Measurements from ENCODE around the gene ARPC2. TPM values are rescaled to one million over a fixed set of nuclear protein-coding genes. Genes with fewer than 3 reads are reported as not detected.

ARPC2 gene
- total RNA-seq, 1 donor from 2014 or later: 424 TPM

DNA sequence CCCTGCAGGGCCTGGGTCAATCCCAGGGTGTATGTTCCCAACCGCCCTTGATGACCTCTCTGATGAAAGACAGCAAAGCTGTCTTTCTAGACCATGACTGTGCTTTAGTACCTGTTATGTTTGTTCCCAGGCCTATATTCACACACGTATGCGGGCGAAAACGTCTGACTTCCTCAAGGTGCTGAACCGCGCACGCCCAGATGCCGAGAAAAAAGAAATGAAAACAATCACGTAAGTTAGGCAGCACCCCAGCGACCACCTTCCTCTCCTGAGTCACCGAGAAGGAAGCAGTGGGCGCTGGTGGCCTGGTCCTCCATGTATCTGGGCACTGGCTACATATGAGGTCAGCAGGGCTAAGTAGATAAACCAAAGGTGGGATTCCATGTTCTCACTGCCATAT lies 32.7 kb downstream of the ARPC2 start:
- Mint-ChIP-seq H3K4me3 (ENCODE audit: unreplicated experiment) (no peak overlapping the region), H3K9me3 (ENCODE audit: low read depth) (no peaks in the 10 kb centered on the region)
- TF ChIP-seq, protein P1, sequence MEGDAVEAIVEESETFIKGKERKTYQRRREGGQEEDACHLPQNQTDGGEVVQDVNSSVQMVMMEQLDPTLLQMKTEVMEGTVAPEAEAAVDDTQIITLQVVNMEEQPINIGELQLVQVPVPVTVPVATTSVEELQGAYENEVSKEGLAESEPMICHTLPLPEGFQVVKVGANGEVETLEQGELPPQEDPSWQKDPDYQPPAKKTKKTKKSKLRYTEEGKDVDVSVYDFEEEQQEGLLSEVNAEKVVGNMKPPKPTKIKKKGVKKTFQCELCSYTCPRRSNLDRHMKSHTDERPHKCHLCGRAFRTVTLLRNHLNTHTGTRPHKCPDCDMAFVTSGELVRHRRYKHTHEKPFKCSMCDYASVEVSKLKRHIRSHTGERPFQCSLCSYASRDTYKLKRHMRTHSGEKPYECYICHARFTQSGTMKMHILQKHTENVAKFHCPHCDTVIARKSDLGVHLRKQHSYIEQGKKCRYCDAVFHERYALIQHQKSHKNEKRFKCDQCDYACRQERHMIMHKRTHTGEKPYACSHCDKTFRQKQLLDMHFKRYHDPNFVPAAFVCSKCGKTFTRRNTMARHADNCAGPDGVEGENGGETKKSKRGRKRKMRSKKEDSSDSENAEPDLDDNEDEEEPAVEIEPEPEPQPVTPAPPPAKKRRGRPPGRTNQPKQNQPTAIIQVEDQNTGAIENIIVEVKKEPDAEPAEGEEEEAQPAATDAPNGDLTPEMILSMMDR (IDR thresholded peaks at IDR 0.05): no peak

DNA sequence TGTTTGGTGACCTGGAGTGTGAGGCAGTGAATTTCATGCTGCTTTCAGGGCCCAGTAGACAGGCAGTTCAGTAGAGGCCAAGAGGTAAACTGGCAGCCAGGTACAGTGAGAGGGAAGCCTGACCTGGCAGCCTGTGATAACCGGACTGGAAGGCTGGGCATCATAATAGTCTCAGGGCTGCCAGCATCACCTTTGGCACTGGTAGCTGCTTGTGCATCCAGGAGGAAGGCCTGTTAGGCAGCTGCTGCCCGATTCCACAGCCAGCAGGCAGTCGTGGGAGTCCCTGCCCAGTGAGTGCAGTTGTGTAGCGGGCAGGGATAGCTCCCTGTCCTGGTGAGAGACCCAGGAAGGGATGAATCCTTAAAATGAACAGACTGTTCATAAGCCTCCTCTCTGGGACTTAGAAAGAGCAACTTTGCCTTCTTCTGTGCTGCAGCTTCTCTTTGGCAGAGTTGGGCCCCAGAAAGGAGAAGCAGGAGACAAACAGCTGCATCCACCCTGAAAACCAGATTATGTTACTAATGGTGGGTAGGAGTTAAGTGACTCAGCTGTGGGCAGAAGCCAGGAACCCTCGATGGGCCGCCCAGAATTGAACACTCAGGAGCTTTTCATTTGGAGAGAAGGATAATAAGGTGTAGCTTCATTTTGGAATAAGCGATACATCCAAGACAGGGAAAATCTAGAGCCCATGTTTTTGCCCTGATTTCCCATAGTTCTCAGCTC lies 35.7 kb downstream of the ARPC2 start:
- H3K36me3 Mint-ChIP-seq (ENCODE audit: low read depth): peaks cover 59% of the 10 kb centered on the region
- peaks cover 3% of the 10 kb centered on the region for H3K4me1 Mint-ChIP-seq (ENCODE audit: low read depth)
- H3K27me3 Mint-ChIP-seq (ENCODE audit: low read depth): no peaks in the 10 kb centered on the region
- peak overlapping the region; percentile 51 for H3K27ac Mint-ChIP-seq (ENCODE audit: unreplicated experiment)
- TF ChIP-seq, protein P1 (IDR thresholded peaks at IDR 0.05): no peak
- DNase-seq (ENCODE audit: low spot score): peak; percentile 51
- H3K4me3 Mint-ChIP-seq (ENCODE audit: unreplicated experiment): no peak overlapping the region
- no peaks in the 10 kb centered on the region for H3K9me3 Mint-ChIP-seq (ENCODE audit: low read depth)

More for the DNA sequence above, 32.7 kb downstream of the ARPC2 start:
- no peaks in the 10 kb centered on the region for H3K27me3 Mint-ChIP-seq (ENCODE audit: low read depth)
- peak; percentile 50 for DNase-seq (ENCODE audit: low spot score)
- peaks cover 68% of the 10 kb centered on the region for H3K36me3 Mint-ChIP-seq (ENCODE audit: low read depth)
- H3K4me1 Mint-ChIP-seq (ENCODE audit: low read depth): peaks cover 7% of the 10 kb centered on the region
- H3K27ac Mint-ChIP-seq (ENCODE audit: unreplicated experiment): no peak overlapping the region

DNA sequence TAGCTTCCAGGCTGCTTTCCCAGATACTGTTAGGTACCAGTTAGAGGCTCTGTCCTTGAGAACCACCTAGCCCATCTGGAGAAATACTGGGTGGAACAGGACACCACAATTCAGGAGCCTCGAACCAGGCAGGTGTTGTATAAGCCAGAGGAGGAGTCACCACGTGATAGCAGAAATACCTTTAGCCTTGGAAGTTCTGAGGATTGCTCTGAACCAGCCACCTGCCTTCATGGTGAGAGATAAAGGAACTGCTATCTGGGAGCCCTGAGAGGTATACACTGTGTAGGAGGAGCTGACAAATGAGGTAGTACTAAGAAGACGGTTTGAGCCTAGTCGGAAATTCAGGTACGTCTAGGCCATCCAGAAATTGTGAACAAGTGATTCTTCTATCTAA lies 36.2 kb downstream of the ARPC2 start:
- peaks cover 56% of the 10 kb centered on the region for H3K36me3 Mint-ChIP-seq (ENCODE audit: low read depth)
- no peaks in the 10 kb centered on the region for H3K27me3 Mint-ChIP-seq (ENCODE audit: low read depth)
- peaks cover 4% of the 10 kb centered on the region for H3K4me1 Mint-ChIP-seq (ENCODE audit: low read depth)
- no peak for DNase-seq (ENCODE audit: low spot score)
- H3K9me3 Mint-ChIP-seq (ENCODE audit: low read depth): no peaks in the 10 kb centered on the region
- H3K27ac Mint-ChIP-seq (ENCODE audit: unreplicated experiment): no peak overlapping the region
- no peak overlapping the region for H3K4me3 Mint-ChIP-seq (ENCODE audit: unreplicated experiment)
- TF ChIP-seq, protein P1 (IDR thresholded peaks at IDR 0.05): no peak

DNA sequence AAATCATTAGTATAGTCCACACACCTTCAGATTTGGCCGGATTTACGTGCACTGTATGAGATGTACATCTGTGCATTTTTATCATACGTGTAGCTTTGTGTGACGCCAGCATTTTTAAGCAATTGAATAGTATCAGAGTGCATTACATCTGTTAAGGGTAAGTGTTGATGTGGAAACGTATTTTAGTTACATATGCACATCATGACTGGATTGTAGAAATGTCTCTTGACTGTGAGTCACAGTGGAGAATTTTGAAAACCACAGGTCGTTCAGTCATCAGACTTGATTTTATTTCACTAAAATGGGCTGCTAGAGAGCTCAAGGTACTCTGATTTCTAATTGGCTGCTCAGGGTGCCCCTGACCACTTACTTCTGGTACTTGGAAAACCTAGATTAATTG lies 38.5 kb downstream of the ARPC2 start:
- peaks cover 20% of the 10 kb centered on the region for H3K4me1 Mint-ChIP-seq (ENCODE audit: low read depth)
- no peak overlapping the region for H3K4me3 Mint-ChIP-seq (ENCODE audit: unreplicated experiment)
- no peaks in the 10 kb centered on the region for H3K9me3 Mint-ChIP-seq (ENCODE audit: low read depth)
- TF ChIP-seq, protein P1 (IDR thresholded peaks at IDR 0.05): no peak
- DNase-seq (ENCODE audit: low spot score): no peak
- no peak overlapping the region for H3K27ac Mint-ChIP-seq (ENCODE audit: unreplicated experiment)
- H3K27me3 Mint-ChIP-seq (ENCODE audit: low read depth): no peaks in the 10 kb centered on the region
- peaks cover 41% of the 10 kb centered on the region for H3K36me3 Mint-ChIP-seq (ENCODE audit: low read depth)

- H3K36me3 Mint-ChIP-seq (ENCODE audit: low read depth): peaks cover 31% of the 10 kb centered on the region
- H3K4me3 Mint-ChIP-seq (ENCODE audit: unreplicated experiment): no peak overlapping the region
- peak; percentile 30 for DNase-seq (ENCODE audit: low spot score)
- no peaks in the 10 kb centered on the region for H3K9me3 Mint-ChIP-seq (ENCODE audit: low read depth)
- H3K27me3 Mint-ChIP-seq (ENCODE audit: low read depth): no peaks in the 10 kb centered on the region
- H3K27ac Mint-ChIP-seq (ENCODE audit: unreplicated experiment): no peak overlapping the region
- TF ChIP-seq, protein P1 (IDR thresholded peaks at IDR 0.05): no peak
- H3K4me1 Mint-ChIP-seq (ENCODE audit: low read depth): peaks cover 31% of the 10 kb centered on the region
Measured at GRCh38 chr2:218256612-218257350, 39.8 kb downstream of the ARPC2 start.
